ENCODE results near the gene INSIG1.

- TF ChIP-seq CTCF (IDR thresholded peaks at IDR 0.05), result no peak
- TF ChIP-seq POLR2A (IDR thresholded peaks at IDR 0.05), result no peak
These were observed 19.4 kb downstream of the INSIG1 start for GRCh38 chr7:155317114-155317434.

Data from Peyer's patch (tissue), 4 donors.